Naive thymus-derived CD4-positive, alpha-beta T cell (primary cell): Measurements from ENCODE around the gene FZD8. TPM values are rescaled to one million over a fixed set of nuclear protein-coding genes. Genes with fewer than 3 reads are reported as not detected.

Experiments
- ATAC-seq: fragments of 150-1000 bp; cut with Tn5 transposase; 2 replicates; pipeline ENCODE4 v1.10.0; 2021; ENCODE audit warnings: mild to moderate bottlenecking, moderate library complexity
- CTCF ChIA-PET: fragments of 350-600 bp; sonication (Branson Sonifier 250); formaldehyde crosslinking; loops from one replicate; lab custom pipeline; 2021; ENCODE audit warnings: antibody characterized with exemption; lab: Charles Lee
- POLR2A ChIA-PET: fragments of 350-600 bp; sonication (Branson Sonifier 250); formaldehyde crosslinking; loops from one replicate; lab custom pipeline; 2021; ENCODE audit warnings: antibody characterized with exemption, inconsistent platforms; lab: Charles Lee
- DNase-seq, 9 donors: peaks; one replicate each; pipeline versions ENCODE4 v3.0.0 to v3.0.0-alpha.2; 2020 to 2022; ENCODE audit warnings: mixed read lengths in 1 of 9
- H3K27ac ChIP-seq: one replicate; pipeline ENCODE4 v1.7.0; 2013; ENCODE audit warnings: mild to moderate bottlenecking, low read depth, low read length, moderate library complexity
- H3K27me3 ChIP-seq, 2 donors: one replicate each; pipeline ENCODE4 v1.7.0; 2013; ENCODE audit warnings: low read length in 2 of 2, mild to moderate bottlenecking in 2 of 2, moderate library complexity in 2 of 2; ENCODE audit not compliant: control insufficient read depth in 2 of 2, insufficient read depth in 2 of 2
- H3K36me3 ChIP-seq, 3 experiments: 1 replicate in 2 of 3; 2 replicates in 1 of 3; pipeline ENCODE4 v1.7.0; 2013; ENCODE audit warnings: low read length in 3 of 3, mild to moderate bottlenecking in 3 of 3, moderate library complexity in 1 of 3; ENCODE audit not compliant: insufficient read depth in 3 of 3, control insufficient read depth in 2 of 3
- H3K4me1 ChIP-seq, 2 donors: one replicate each; pipeline ENCODE4 v1.7.0; 2013; ENCODE audit warnings: low read length in 2 of 2, mild to moderate bottlenecking in 2 of 2, moderate library complexity in 1 of 2; ENCODE audit not compliant: control insufficient read depth in 2 of 2, insufficient read depth in 2 of 2
- H3K4me3 ChIP-seq: 2 replicates; pipeline ENCODE4 v1.7.0; 2013; ENCODE audit warnings: mild to moderate bottlenecking, low read length
- H3K9me3 ChIP-seq, 3 experiments: 1 replicate in 2 of 3; 2 replicates in 1 of 3; pipeline ENCODE4 v1.7.0; 2013; ENCODE audit warnings: low read length in 3 of 3; ENCODE audit not compliant: control insufficient read depth in 2 of 3
- H3K27ac Mint-ChIP-seq, 9 donors: one replicate each; pipeline ENCODE4 v1.8.0; 2020 to 2022; ENCODE audit warnings: mixed read lengths in 9 of 9, mild to moderate bottlenecking in 8 of 9, moderate library complexity in 5 of 9, inconsistent platforms in 2 of 9
- H3K27me3 Mint-ChIP-seq, 5 donors: one replicate each; pipeline ENCODE4 v1.8.0; 2021 to 2022; ENCODE audit warnings: mixed read lengths in 5 of 5, mild to moderate bottlenecking in 1 of 5
- H3K36me3 Mint-ChIP-seq, 5 donors: one replicate each; pipeline ENCODE4 v1.8.0; 2020 to 2022; ENCODE audit warnings: mixed read lengths in 5 of 5, mild to moderate bottlenecking in 3 of 5, inconsistent platforms in 1 of 5
- H3K4me1 Mint-ChIP-seq, 7 donors: one replicate each; pipeline ENCODE4 v1.8.0; 2020 to 2022; ENCODE audit warnings: mixed read lengths in 7 of 7, mild to moderate bottlenecking in 3 of 7, inconsistent platforms in 1 of 7
- H3K4me3 Mint-ChIP-seq, 10 donors: one replicate each; pipeline ENCODE4 v1.8.0; 2020 to 2022; ENCODE audit warnings: mild to moderate bottlenecking in 10 of 10, mixed read lengths in 10 of 10, moderate library complexity in 6 of 10, inconsistent platforms in 2 of 10
- H3K9me3 Mint-ChIP-seq, 11 donors: one replicate each; pipeline ENCODE4 v1.8.0; 2020 to 2022; ENCODE audit warnings: mixed read lengths in 11 of 11, mild to moderate bottlenecking in 4 of 11, inconsistent platforms in 1 of 11, moderate library complexity in 1 of 11
- intact Hi-C, 2 donors: fragments of 100-400 bp; cut with micrococcal nuclease; formaldehyde crosslinking; loops; one replicate each; pipeline ENCODE4 v1.15.1; 2023
- polyA plus RNA-seq, 2 donors: library from polyadenylated mRNA; unstranded; fragments of 300-500 nt; fragmentation: Illumina TruSeq; gene quantifications; one replicate each; pipeline ENCODE4 v1.2.3, GENCODE V29; 2021
- total RNA-seq, 6 experiments: library from RNA in 5 of 6; stranded (reverse) in 5 of 6; gene quantifications; 1 replicate in 5 of 6; 2 replicates in 1 of 6; pipeline ENCODE4 v1.2.3 and lab custom pipeline; 2021 to 2026

FZD8 gene
- total and polyA plus RNA-seq, 7 experiments from 2014 or later = 0.19 to 1.7 (median 0.47) TPM; not detected in 2

DNA sequence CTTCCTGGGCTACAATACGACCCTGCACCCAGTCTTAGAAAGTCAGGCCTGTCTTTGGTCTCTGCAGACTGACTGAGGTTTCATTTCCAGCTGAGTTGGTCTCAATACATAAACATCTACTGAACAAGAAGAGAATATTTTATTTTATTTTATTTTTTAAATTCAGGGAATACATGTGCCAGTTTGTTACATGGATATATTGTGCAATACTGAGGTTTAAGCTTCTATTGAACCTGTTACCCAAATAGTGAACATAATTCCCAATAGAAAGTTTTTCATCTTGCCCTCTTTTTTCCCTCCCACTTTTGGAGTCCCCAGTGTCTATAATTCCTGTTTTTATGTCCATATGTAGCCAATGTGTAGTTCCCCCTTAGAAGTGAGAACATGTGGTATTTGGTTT, 10.7 kb downstream of the FZD8 start:
- peaks cover 14 to 37% (median 22%) of the 10 kb centered on the region in 5 donors for H3K27me3 Mint-ChIP-seq
- peaks cover 0 to 7% of the 10 kb centered on the region in 2 donors for H3K27me3 ChIP-seq
- H3K9me3 Mint-ChIP-seq = peaks cover 0 to 8% (median 0%) of the 10 kb centered on the region in 11 donors

DNA sequence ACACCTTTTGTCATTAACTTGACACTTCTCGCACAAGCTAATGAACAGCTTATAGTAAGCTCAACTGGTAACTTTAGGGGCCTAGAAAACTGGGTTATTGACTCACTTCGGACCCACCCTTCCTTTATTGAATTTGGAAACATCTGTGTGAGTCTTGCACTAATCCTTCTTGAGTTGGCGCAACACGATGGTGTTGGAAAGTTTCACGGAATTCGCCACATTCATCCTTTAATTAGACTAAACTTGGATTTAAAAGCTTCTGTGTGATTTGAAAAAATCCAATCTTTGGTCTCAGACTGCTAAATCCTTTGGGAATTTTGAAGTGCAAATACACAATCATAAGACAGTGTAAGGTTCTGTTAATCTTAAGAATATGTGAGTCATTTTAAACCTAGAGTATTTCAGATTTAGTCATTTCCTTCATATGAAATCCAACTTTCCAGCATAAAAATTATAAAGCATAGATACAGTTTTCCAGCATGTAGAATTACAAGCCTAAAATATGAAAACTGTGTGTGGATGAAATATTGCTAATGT, 15.1 kb downstream of the FZD8 start:
- peaks cover 4 to 31% (median 22%) of the 10 kb centered on the region in 5 donors for H3K27me3 Mint-ChIP-seq
- Histone ChIP-seq H3K27ac (no peak overlapping the region), H3K36me3 (no peaks in the 10 kb centered on the region), H3K4me3 (no peak overlapping the region), H3K4me1 (no peaks in the 10 kb centered on the region), H3K9me3 (no peaks in the 10 kb centered on the region), H3K27me3 (no peaks in the 10 kb centered on the region)
- ChIA-PET POLR2A (no interaction called here), CTCF (no interaction called here)
- no peaks in the 10 kb centered on the region for H3K4me1 Mint-ChIP-seq
- no peak overlapping the region for H3K27ac Mint-ChIP-seq
- intact Hi-C loops = no loop called here
- H3K4me3 Mint-ChIP-seq = no peak overlapping the region
- ATAC-seq (no peak), DNase-seq (no peak)
- no peaks in the 10 kb centered on the region for H3K36me3 Mint-ChIP-seq
- H3K9me3 Mint-ChIP-seq = peaks cover 0 to 8% (median 0%) of the 10 kb centered on the region in 11 donors

More for the DNA sequence above, 10.7 kb downstream of the FZD8 start:
- H3K36me3 Mint-ChIP-seq = no peaks in the 10 kb centered on the region
- no peak for DNase-seq
- Histone ChIP-seq H3K4me1 (no peaks in the 10 kb centered on the region), H3K9me3 (no peaks in the 10 kb centered on the region), H3K36me3 (no peaks in the 10 kb centered on the region), H3K27ac (no peak overlapping the region), H3K4me3 (no peak overlapping the region)
- intact Hi-C loops = loop anchor here in 1 of 2 donors (10.0 kb wide), 1 partner anchor 1253 kb away; no protein-coding TSS in a partner anchor
- POLR2A ChIA-PET = no interaction called here
- no peak overlapping the region for H3K27ac Mint-ChIP-seq
- no peak for ATAC-seq
- CTCF ChIA-PET = no interaction called here
- H3K4me1 Mint-ChIP-seq = peaks cover 0 to 6% (median 5%) of the 10 kb centered on the region in 7 donors
- H3K4me3 Mint-ChIP-seq = no peak overlapping the region

DNA sequence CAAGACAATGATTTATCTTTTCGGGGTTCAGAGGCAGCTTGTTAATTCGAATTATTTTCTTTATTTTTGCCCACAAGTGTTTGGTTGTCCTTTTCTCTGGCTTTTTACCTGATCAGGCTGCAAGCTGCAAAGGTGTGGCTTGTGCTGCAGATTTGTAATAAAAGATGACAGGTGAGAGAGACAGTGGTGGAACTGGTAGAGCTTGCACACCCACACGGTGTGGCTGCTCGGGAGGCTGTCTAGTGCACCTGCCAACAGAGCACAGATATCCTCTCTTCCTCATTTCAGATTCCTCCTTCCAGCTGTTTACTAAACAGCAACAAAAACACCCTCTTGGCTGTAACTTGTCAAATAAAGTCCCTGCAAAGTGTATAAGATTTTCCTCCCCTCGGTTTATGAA, 27.8 kb downstream of the FZD8 start:
- DNase-seq (no peak), ATAC-seq (no peak)
- Mint-ChIP-seq H3K4me1 (no peaks in the 10 kb centered on the region), H3K27me3 (peaks cover 22 to 58% (median 52%) of the 10 kb centered on the region in 5 donors), H3K27ac (no peak overlapping the region), H3K36me3 (peaks cover 0 to 3% (median 0%) of the 10 kb centered on the region in 5 donors), H3K9me3 (peaks cover 0 to 16% (median 3%) of the 10 kb centered on the region in 11 donors), H3K4me3 (no peak overlapping the region)
- CTCF ChIA-PET = no interaction called here
- Histone ChIP-seq H3K9me3 (peaks cover 0 to 3% (median 0%) of the 10 kb centered on the region in 3 experiments), H3K36me3 (no peaks in the 10 kb centered on the region), H3K27me3 (no peaks in the 10 kb centered on the region), H3K4me1 (no peaks in the 10 kb centered on the region), H3K27ac (no peak overlapping the region), H3K4me3 (no peak overlapping the region)
- POLR2A ChIA-PET = no interaction called here
- intact Hi-C loops = no loop called here

DNA sequence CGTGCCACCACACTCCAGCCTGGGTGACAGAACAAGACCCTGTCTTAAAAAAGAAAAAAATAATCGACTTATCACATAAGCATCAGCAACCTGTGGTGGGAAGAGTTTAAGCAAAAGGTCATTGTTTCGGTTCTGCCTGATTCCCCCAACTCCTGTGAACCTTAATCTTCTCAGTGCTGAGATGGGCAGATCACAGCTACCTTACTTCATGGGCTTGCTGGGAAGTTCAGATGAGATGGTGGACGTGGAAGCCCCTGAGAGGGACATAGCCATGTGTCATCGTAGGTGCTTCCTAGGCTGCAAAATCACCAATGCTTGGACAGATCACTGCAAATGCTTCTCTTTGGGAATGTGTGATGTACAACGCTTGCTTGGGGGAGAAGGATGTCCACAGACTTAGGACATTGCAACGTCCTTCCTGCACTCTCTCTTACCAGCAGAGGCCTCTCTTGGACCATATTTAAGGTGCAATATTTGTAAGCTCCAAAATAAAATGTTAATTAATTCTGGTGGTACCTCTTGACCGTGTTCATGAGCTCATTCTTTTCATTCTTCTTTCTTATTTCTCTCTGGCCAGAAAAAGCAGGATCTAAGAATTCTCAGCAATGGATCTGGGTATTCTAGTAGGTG, 28.4 kb downstream of the FZD8 start:
- Histone ChIP-seq H3K27ac (no peak overlapping the region), H3K4me3 (no peak overlapping the region), H3K36me3 (no peaks in the 10 kb centered on the region), H3K27me3 (no peaks in the 10 kb centered on the region), H3K4me1 (no peaks in the 10 kb centered on the region), H3K9me3 (no peaks in the 10 kb centered on the region)
- ATAC-seq (no peak), DNase-seq (no peak)
- Mint-ChIP-seq H3K27me3 (peaks cover 24 to 59% (median 52%) of the 10 kb centered on the region in 5 donors), H3K36me3 (peaks cover 0 to 3% (median 0%) of the 10 kb centered on the region in 5 donors), H3K4me3 (no peak overlapping the region), H3K27ac (no peak overlapping the region), H3K4me1 (no peaks in the 10 kb centered on the region), H3K9me3 (peaks cover 0 to 11% (median 3%) of the 10 kb centered on the region in 11 donors)
- ChIA-PET CTCF (no interaction called here), POLR2A (no interaction called here)
- intact Hi-C loops = no loop called here

DNA sequence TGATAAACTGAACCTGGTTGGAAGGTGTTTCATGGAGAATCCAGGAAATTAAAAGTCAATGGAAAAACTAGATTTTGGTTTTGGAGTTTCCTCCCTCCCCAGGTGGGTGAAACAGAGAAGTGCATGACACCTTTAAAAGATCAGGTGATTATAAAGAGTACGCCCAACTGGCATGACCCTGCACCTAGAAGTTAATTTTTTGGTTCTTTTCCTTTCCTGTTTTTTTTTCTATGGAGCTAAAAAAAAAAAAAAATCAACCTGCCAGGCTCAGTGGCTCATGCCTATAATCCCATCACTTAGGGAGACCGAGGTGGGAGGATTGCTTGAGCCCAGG, 29.0 kb downstream of the FZD8 start:
- no peaks in the 10 kb centered on the region for H3K4me1 Mint-ChIP-seq
- peaks cover 0 to 3% (median 0%) of the 10 kb centered on the region in 5 donors for H3K36me3 Mint-ChIP-seq
- no peak overlapping the region for H3K4me3 ChIP-seq
- H3K9me3 ChIP-seq = no peaks in the 10 kb centered on the region
- H3K27me3 ChIP-seq = no peaks in the 10 kb centered on the region
- intact Hi-C loops = no loop called here
- CTCF ChIA-PET = no interaction called here
- H3K4me3 Mint-ChIP-seq = no peak overlapping the region
- POLR2A ChIA-PET = no interaction called here
- no peaks in the 10 kb centered on the region for H3K4me1 ChIP-seq
- peaks cover 0 to 11% (median 3%) of the 10 kb centered on the region in 11 donors for H3K9me3 Mint-ChIP-seq
- H3K27ac ChIP-seq = no peak overlapping the region
- no peaks in the 10 kb centered on the region for H3K36me3 ChIP-seq
- DNase-seq = no peak
- no peak for ATAC-seq
- peaks cover 26 to 58% (median 52%) of the 10 kb centered on the region in 5 donors for H3K27me3 Mint-ChIP-seq
- no peak overlapping the region for H3K27ac Mint-ChIP-seq

DNA sequence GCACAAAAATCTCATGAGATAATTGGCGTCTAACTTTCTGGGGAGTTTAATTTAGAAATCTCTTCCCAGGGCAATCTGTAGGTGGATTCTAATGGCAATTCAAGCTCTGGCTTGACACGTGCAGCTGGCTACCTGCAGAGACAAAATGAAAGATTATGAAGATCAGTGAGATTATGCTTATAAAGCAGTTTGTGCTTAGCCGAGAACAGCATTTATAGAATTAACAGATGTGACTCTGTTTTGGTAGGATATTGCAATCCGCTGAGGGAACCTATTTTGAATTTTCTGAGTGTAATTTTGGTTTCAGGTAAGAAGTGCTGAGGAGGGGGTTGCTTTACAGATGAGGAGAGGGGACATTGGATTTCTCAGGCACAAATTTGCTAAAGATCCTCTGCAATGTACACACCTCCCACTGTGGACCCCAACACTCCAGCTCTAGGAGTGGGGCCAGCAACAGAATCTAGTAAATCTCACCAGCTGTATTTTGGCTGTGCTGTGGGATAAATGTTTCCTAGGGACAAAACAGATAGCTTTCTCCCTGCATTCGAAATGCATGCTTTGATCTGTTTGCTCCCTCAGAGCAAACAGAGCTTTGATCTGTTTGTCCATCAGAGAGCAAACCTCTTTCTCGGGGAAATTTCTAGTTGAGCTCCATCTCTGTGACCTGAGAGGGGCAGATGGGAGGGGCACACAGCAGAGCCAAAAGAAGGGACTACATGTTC, 29.6 kb downstream of the FZD8 start:
- Mint-ChIP-seq H3K27ac (no peak overlapping the region), H3K36me3 (peaks cover 0 to 3% (median 0%) of the 10 kb centered on the region in 5 donors), H3K27me3 (peaks cover 27 to 58% (median 52%) of the 10 kb centered on the region in 5 donors), H3K4me3 (no peak overlapping the region), H3K4me1 (peaks cover 0 to under 1% (median under 1%) of the 10 kb centered on the region in 7 donors), H3K9me3 (peaks cover 0 to 11% (median 3%) of the 10 kb centered on the region in 11 donors)
- CTCF ChIA-PET = no interaction called here
- DNase-seq = no peak
- POLR2A ChIA-PET = no interaction called here
- Histone ChIP-seq H3K36me3 (no peaks in the 10 kb centered on the region), H3K4me3 (no peak overlapping the region), H3K27ac (no peak overlapping the region), H3K4me1 (no peaks in the 10 kb centered on the region), H3K9me3 (no peaks in the 10 kb centered on the region), H3K27me3 (no peaks in the 10 kb centered on the region)
- intact Hi-C loops = no loop called here
- ATAC-seq = no peak
